ENCODE results near the gene PITRM1.

The PITRM1 gene

GRCh38 chr10:3162533-3162932, 10.0 kb downstream of the PITRM1 start:
- no peak for DNase-seq

GRCh38 chr10:3159152-3159551, 13.4 kb downstream of the PITRM1 start:
- no peak for DNase-seq

GRCh38 chr10:3154666-3155065, 17.9 kb downstream of the PITRM1 start:
- DNase-seq = no peak

DNA sequence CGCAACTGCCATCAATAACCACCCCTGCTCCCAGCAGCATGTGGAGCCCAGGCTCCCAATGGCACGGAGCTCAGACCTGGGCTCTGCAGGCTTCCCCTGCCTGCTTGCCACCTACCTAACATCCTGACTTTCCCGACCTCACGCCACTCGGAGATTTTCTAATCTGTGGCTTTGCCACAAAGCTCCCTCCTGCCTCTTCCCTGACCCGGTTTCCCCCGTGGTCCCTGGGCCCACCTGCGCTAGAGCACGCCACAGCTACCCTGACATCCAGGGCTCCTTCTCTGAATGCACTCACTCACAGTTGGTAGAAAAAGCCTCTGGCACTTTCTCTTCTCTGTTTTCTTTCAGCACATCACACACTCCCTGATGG, 20.0 kb downstream of the PITRM1 start:
- DNase-seq = no peak

GRCh38 chr10:3151889-3152565, 20.6 kb downstream of the PITRM1 start:
- DNase-seq = no peak

DNA sequence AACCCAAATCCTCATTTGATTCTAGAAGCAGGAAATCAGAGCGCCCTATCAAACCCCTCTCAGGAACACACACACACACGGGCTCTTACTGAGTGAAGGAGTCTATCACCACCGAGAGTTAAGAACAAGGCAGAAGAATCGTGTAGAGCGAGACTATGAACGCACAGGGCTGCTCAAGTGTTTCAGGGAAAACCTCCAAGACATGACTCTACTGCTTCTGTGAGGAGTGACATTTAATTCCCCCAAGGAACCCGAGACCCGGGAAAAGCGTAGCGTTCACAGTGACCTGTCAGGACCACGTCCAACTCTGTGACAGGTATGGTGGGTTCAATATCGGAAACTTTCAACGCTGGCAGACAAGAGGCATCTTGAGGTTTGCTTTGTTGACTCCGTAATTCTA, 21.6 kb downstream of the PITRM1 start:
- no peak for DNase-seq

DNA sequence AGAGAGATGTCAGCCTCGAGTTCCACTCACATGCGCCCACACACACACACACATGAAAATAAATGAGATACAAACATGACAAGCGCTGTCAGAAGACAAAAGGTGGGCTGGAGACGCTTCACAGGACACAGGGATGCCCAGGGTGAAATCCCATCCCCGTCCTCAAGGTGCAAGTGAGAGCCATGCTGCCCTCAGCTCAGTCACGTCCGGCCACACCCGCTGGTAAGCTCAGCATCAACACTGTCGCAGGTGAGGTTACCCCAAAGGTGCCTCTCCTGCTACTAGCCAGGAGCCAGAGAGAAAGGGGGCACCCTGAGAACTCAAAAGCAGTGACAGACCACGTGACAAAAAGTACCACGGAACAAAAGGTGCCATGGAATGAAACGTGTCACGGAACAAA, 22.2 kb downstream of the PITRM1 start:
- no peak for DNase-seq

DNA sequence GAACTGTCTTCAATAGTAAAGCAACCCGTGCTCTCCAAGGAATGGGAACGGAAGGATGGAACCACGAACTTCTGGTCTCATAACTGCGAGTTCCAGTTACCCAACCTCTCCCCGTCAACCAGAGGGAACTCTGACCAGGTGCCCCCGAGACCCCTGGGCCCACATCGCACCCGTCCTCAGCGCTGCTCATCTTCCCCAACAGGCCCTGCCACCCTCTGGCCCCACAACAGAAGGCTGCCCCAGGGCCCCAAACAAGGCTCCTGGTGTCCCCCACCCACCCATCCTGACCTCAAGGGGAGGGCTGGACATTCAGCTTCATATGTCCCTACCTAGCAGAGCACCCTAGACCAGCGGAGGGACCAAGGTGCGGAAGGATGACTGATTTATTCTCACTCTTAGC, 22.7 kb downstream of the PITRM1 start:
- DNase-seq = no peak

DNA sequence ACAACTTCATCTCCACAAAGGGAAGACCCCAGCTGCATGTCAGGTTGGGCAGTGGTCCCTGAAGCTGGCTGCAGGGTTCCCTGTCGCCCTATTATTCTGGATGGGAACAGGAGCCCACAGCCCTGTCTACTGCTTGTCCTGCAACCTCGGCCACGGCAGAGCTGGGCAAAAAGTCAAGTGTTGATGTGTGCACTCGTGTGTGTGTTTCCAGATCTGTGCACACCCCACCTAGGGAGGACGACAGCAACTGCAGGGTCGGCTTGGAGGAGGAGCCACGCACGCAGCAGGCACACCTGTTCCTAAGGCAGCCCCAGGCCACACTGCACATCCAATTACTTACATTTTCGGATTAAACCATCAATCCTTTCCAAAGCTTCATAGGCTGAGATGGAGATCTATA, 23.6 kb downstream of the PITRM1 start:
- no peak for DNase-seq

DNA sequence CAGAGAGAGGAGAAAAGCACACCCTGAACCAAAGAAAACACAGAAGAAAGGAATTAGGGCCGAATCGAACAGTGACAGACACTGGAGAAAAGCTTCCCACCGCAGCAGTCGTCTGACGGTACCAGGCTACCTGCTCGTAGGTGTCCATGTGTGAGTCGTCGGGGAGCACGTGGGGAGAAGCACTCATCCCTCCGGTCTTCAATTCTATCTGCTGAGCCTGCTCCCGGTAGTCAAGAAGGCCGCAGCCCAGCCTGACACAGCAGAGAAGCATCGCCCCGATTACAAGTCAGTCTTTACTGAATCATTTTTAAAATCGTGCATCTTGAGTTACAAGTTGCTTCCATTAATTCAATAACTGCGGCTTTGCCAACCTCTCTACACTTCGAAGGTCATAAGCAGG, 24.5 kb downstream of the PITRM1 start:
- DNase-seq = no peak

GRCh38 chr10:3147117-3147820, 25.3 kb downstream of the PITRM1 start:
- DNase-seq = no peak

DNA sequence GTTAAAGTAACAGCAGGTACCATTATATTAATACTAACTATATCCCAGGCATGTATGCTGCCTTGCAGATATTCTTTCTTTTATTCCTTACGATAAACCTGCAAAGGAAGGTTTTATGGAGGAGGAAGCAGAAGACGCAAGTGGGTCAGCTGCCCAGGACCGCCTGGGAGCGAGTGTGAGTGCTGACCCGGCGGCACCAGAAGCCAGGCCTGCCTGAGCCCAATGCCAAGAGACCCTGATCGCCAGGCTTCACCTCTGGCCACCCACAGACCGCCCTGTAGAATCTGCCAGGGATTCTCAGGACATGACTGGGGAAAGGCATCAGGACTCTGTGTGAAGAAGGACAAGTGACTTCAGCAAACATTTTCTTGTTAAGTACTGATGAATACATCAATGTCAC, 26.3 kb downstream of the PITRM1 start:
- DNase-seq = no peak

DNA sequence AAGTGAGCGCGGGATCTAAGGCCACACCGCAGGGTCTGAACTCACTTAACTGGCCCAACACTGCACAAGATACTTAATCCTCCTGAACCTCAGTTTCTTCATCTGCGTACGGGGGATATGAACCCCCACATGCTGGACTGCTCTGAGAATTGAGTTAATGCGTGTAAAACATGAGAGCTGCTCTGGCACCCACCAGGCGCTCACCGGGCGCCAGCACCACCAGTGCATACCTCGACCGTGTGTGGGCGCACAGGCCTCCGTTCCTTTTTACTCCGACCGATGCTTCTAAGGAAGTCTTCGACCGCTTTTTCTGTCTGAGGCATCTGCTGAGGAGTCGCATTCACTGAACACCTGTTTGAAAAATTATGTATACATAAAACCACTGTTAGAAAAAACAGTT, 27.2 kb downstream of the PITRM1 start:
- DNase-seq = no peak

DNA sequence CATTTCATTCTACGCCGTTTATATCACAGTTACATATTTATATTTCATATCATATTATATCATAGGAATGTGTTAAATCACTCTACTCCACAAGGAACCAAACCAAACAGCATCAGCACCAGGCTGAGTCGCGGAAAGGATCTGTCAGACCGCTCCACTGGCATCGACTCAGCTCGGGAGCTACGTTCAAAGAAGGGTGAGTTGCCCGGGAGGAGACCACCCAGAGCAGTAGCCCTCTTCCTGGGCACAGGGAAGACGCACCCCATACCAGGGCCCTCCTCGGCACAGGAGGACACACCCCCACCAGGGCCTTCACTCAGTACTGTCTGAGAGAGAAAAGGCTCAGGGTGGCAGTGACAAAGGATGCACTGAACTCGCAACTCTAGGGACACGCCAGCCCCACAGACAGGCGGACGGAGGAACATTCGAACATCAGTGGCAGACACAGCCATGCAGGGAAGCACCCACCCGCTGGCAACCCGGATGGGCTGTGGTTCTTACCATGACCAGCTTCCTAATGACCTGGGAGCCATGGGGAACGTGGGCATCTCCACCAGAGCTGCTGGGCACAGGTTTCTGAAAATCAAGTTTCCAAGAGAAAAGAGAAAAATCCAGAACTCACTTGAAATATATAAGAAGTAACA, 28.7 kb downstream of the PITRM1 start:
- DNase-seq = no peak

DNA sequence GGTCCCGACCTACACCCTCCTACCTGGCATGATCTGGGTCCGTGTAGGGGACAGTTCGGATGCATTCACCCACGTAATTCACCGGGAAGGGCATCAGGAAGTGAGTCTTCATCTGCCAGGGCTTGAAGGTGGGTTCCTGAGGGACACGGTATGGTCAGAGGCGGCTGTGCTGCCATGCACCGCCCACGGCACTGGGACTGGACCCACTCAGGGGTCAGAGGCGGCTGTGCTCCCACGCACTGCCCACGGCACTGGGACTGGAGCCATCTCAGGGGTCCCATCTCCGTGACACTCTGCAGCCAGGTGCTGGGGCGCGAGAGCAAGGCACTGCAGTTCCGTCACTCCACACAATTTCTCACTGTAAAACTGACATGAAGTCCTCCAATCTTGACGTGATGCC, 29.2 kb downstream of the PITRM1 start:
- no peak for DNase-seq

- no peak for DNase-seq
Observed at GRCh38 chr10:3142146-3142875, 30.3 kb downstream of the PITRM1 start.

DNA sequence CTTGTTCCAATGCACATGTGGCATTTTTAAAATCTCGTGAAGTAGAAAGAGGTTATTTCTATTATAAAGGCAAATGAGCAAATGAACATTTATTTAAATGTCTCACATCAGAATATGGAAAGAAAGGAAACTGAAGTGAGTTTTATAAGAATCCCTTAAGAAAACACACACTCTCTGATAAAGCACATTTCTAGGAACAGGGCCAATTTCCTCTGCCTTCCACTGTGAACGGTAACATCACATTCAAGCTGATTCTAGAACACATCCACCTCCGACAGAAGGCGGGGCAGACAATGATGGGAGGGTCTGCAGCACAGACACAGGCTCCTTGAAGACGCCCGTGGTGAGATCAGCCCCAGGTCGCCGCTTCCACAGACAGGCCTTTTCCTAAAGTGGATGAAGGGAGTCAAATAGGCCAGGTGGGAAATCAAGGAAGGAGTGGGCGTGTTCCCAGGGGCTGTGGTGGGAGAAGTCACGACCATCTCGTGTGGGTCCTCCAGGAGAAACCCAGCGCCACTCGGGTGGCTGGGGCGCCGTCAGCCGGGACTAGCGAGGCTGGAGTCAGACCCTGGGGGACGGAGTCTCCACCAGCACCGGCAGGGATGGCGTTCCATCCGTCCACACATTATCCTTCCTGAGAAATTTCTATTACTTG, 31.1 kb downstream of the PITRM1 start:
- DNase-seq = no peak

- DNase-seq = no peak
Observed at GRCh38 chr10:3140280-3140679, 32.3 kb downstream of the PITRM1 start.

- DNase-seq = no peak
Observed at GRCh38 chr10:3139216-3139910, 33.2 kb downstream of the PITRM1 start.

GRCh38 chr10:3137958-3138726, 34.4 kb downstream of the PITRM1 start:
- DNase-seq = no peak

GRCh38 chr10:3136763-3137611, 35.6 kb downstream of the PITRM1 start:
- DNase-seq = peak; percentile 34 to 38
